ENCODE data around the gene YRDC. TPM values are rescaled to one million over a fixed set of nuclear protein-coding genes. Genes with fewer than 3 reads are reported as not detected.

YRDC gene
- total and polyA plus RNA-seq, 2 of the 13 experiments (the other 11 are each of a cell fraction or from before 2014, with no cell fraction given): 27.5 to 29.2 TPM

GRCh38 chr1:37817481-37817880 lies 9.5 kb upstream of the YRDC start:
- intact Hi-C loops (cut with micrococcal nuclease; ENCODE audit: unreplicated experiment) (no loop called here), in situ Hi-C loops (cut with HindIII; ENCODE audit: extremely low pct_ligation_motif_present, low pct_unique_long_range_greater_than_20kb) (no loop called here)
- Histone ChIP-seq H3K9ac (ENCODE audit: insufficient read depth, low read depth, low read length) (no peak overlapping the region), H3K27me3 (ENCODE audit: control insufficient read depth in 1 of 2, insufficient read depth in 2 of 2, low read length in 2 of 2) (no peaks in the 10 kb centered on the region), H3K36me3 (replicated peaks in 1 of 2; ENCODE audit: control insufficient read depth in 1 of 2, insufficient read depth in 2 of 2, low read length in 2 of 2) (peaks cover 10 to 54% of the 10 kb centered on the region in 2 experiments; a peak in 4 of 5 replicates), H4K20me1 (ENCODE audit: insufficient read depth, low read length) (no peaks in the 10 kb centered on the region), H3K27ac (ENCODE audit: extremely low read length, insufficient read depth, low read length) (no peak overlapping the region), H3K4me1 (ENCODE audit: insufficient read depth, low read length) (peaks cover 8% of the 10 kb centered on the region; the same call in 1 of the 2 replicates), H3K4me3 (replicated peaks in 1 of 3; ENCODE audit: insufficient read depth in 1 of 3, low read depth in 2 of 3, low read length in 3 of 3) (no peak overlapping the region), H3K79me2 (ENCODE audit: insufficient read depth, low read length) (no peaks in the 10 kb centered on the region), H3K4me2 (ENCODE audit: low read depth, low read length) (no peak overlapping the region), H2AFZ (ENCODE audit: low read length) (no peak overlapping the region), H3K9me3 (ENCODE audit: low read length) (no peaks in the 10 kb centered on the region)
- FAIRE-seq (peak; percentile 60), ATAC-seq (peak; percentile 75), DNase-seq (ENCODE audit: low spot score) (no peak)
- ChIA-PET POLR2A (interaction anchor here (1.5 kb wide), 1 partner anchor 9 kb away, joined by 6 read pairs; the partner anchor contains the start of genes C1orf122 and YRDC), CTCF (ENCODE audit: low intra/inter-chr PET ratio, low total read pairs) (no interaction called here)
- no TSS peak for BruUV-seq (replicated peaks)
- 45% methylated on average over 2 of the region's 2 CpGs for WGBS (ENCODE audit: low lambda C conversion rate)
- TF ChIP-seq CREB1 (IDR thresholded peaks at IDR 0.05) (no peak), CREB1 (CRISPR knock-in tag; IDR thresholded peaks at IDR 0.05) (0 out of 2 replicates have a peak, but pooled peaks have one; percentile 30), CTCF (CRISPR knock-in tag; IDR thresholded peaks at IDR 0.05) (no peak), SAP130 (CRISPR knock-in tag; IDR thresholded peaks at IDR 0.05; ENCODE audit: low read depth) (0 out of 2 replicates have a peak, but pooled peaks have one; percentile 14), ZBTB21 (CRISPR knock-in tag; IDR thresholded peaks at IDR 0.05) (peak; percentile 67; the same call in 1 of the 2 replicates)

- intact Hi-C loops (cut with micrococcal nuclease; ENCODE audit: unreplicated experiment) (no loop called here), in situ Hi-C loops (cut with HindIII; ENCODE audit: extremely low pct_ligation_motif_present, low pct_unique_long_range_greater_than_20kb) (loop anchor here (5.0 kb wide), 1 partner anchor 43 kb away; the partner anchor contains the start of gene MTF1)
- no peak overlapping the region for H3K4me3 ChIP-seq (replicated peaks in 1 of 3; ENCODE audit: insufficient read depth in 1 of 3, low read depth in 2 of 3, low read length in 3 of 3)
- no peaks in the 10 kb centered on the region for H3K9me3 ChIP-seq (ENCODE audit: low read length)
- H3K36me3 ChIP-seq (replicated peaks in 1 of 2; ENCODE audit: control insufficient read depth in 1 of 2, insufficient read depth in 2 of 2, low read length in 2 of 2): peaks cover 5 to 32% of the 10 kb centered on the region in 2 experiments; a peak in 4 of 5 replicates
- no peaks in the 10 kb centered on the region for H3K27me3 ChIP-seq (ENCODE audit: control insufficient read depth in 1 of 2, insufficient read depth in 2 of 2, low read length in 2 of 2)
- 100% methylated on average over 5 of the region's 7 CpGs for WGBS (ENCODE audit: low lambda C conversion rate)
- ATAC-seq: no peak
- H3K9ac ChIP-seq (ENCODE audit: insufficient read depth, low read depth, low read length): no peak overlapping the region
- DNase-seq (ENCODE audit: low spot score): no peak
- POLR2A ChIA-PET: no interaction called here
- no peak overlapping the region for H3K4me2 ChIP-seq (ENCODE audit: low read depth, low read length)
- H3K79me2 ChIP-seq (ENCODE audit: insufficient read depth, low read length): no peaks in the 10 kb centered on the region
- H3K27ac ChIP-seq (ENCODE audit: extremely low read length, insufficient read depth, low read length): no peak overlapping the region
- BruUV-seq (replicated peaks): no TSS peak
- TF ChIP-seq TP53 (CRISPR knock-in tag; conservative IDR thresholded peaks at IDR 0.05) (no peak), UBTF (CRISPR knock-in tag; IDR thresholded peaks at IDR 0.05) (no peak), SMC3 (IDR thresholded peaks at IDR 0.05; ENCODE audit: low read length) (no peak), GLI4 (CRISPR knock-in tag; IDR thresholded peaks at IDR 0.05; ENCODE audit: borderline replicate concordance) (no peak), ZNF546 (CRISPR knock-in tag; conservative IDR thresholded peaks at IDR 0.05) (no peak), KDM3A (CRISPR knock-in tag; IDR thresholded peaks at IDR 0.05; ENCODE audit: low read depth) (no peak), HNF4G (IDR thresholded peaks at IDR 0.05; ENCODE audit: borderline replicate concordance, low read depth, low read length) (no peak), HNF4G (CRISPR knock-in tag; IDR thresholded peaks at IDR 0.05; ENCODE audit: borderline replicate concordance, low read depth) (no peak)
- no peaks in the 10 kb centered on the region for H4K20me1 ChIP-seq (ENCODE audit: insufficient read depth, low read length)
- no peak for FAIRE-seq
- peaks cover 27% of the 10 kb centered on the region for H3K4me1 ChIP-seq (ENCODE audit: insufficient read depth, low read length)
- no peak overlapping the region for H2AFZ ChIP-seq (ENCODE audit: low read length)
- CTCF ChIA-PET (ENCODE audit: low intra/inter-chr PET ratio, low total read pairs): no interaction called here
These were observed 6.2 kb upstream of the YRDC start for GRCh38 chr1:37814252-37814651.

Measured in HepG2 (cell line).